ENCODE results near the gene ALG12. TPM values are rescaled to one million over a fixed set of nuclear protein-coding genes. Genes with fewer than 3 reads are reported as not detected.

The ALG12 gene
- total and polyA plus RNA-seq, 2 experiments from 2014 or later, result 21.9 to 24.4 TPM

GRCh38 chr22:49883294-49883640, 35.0 kb downstream of the ALG12 start:
- H3K4me2 ChIP-seq (ENCODE audit: unreplicated experiment), result no peak overlapping the region
- in situ Hi-C loops (cut with MboI), result no loop called here
- peaks cover 8% of the 10 kb centered on the region; the same call in 1 of the 2 replicates for H4K20me1 ChIP-seq (ENCODE audit: insufficient read depth)
- H3K4me3 ChIP-seq, result no peak overlapping the region
- H3K79me2 ChIP-seq (ENCODE audit: insufficient read depth), result peaks cover 96% of the 10 kb centered on the region
- H3K9ac ChIP-seq, result no peak overlapping the region
- no peaks in the 10 kb centered on the region for H3K27me3 ChIP-seq (replicated peaks; ENCODE audit: insufficient read depth)
- H2AFZ ChIP-seq, result no peak overlapping the region
- H3K36me3 ChIP-seq (ENCODE audit: low read depth), result peaks cover 21% of the 10 kb centered on the region; the same call in 1 of the 2 replicates
- H3K4me1 ChIP-seq (ENCODE audit: insufficient read depth), result no peaks in the 10 kb centered on the region
- no peaks in the 10 kb centered on the region for H3K9me2 ChIP-seq (ENCODE audit: insufficient read depth)
- no peaks in the 10 kb centered on the region; the same call in 1 of the 2 replicates for H3F3A ChIP-seq (ENCODE audit: insufficient read depth)
- TF ChIP-seq EZH2 (IDR thresholded peaks at IDR 0.05; ENCODE audit: insufficient read depth, poor library complexity, severe bottlenecking), result no peak
- no peak for TF ChIP-seq EZH2phosphoT487 (IDR thresholded peaks at IDR 0.05; ENCODE audit: insufficient read depth, low read depth)
- no peaks in the 10 kb centered on the region for H3K9me3 ChIP-seq (ENCODE audit: low read depth)
- H3K27ac ChIP-seq, result no peak overlapping the region
- WGBS, 2 experiments (ENCODE audit: low coverage in 1 of 2, low lambda C conversion rate in 2 of 2, missing lambda C conversion rate in 2 of 2), result 85 to 90% methylated on average over 4 of the region's 4 CpGs
- DNase-seq, result peak; percentile 43

GRCh38 chr22:49882519-49883293, 35.5 kb downstream of the ALG12 start:
- no peaks in the 10 kb centered on the region for H3K9me3 ChIP-seq (ENCODE audit: low read depth)
- H3K9me2 ChIP-seq (ENCODE audit: insufficient read depth), result no peaks in the 10 kb centered on the region
- 87 to 91% methylated on average over 20 to 21 of the region's 21 CpGs for WGBS, 2 experiments (ENCODE audit: low coverage in 1 of 2, low lambda C conversion rate in 2 of 2, missing lambda C conversion rate in 2 of 2)
- H3K27ac ChIP-seq, result no peak overlapping the region
- H3K79me2 ChIP-seq (ENCODE audit: insufficient read depth), result peaks cover 96% of the 10 kb centered on the region
- H4K20me1 ChIP-seq (ENCODE audit: insufficient read depth), result peaks cover 8% of the 10 kb centered on the region; the same call in 1 of the 2 replicates
- H3F3A ChIP-seq (ENCODE audit: insufficient read depth), result no peaks in the 10 kb centered on the region; the same call in 1 of the 2 replicates
- no peak for DNase-seq
- no peak overlapping the region for H3K4me3 ChIP-seq
- peaks cover 21% of the 10 kb centered on the region; the same call in 1 of the 2 replicates for H3K36me3 ChIP-seq (ENCODE audit: low read depth)
- H3K9ac ChIP-seq, result no peak overlapping the region
- TF ChIP-seq EZH2 (IDR thresholded peaks at IDR 0.05; ENCODE audit: insufficient read depth, poor library complexity, severe bottlenecking) (no peak), EZH2phosphoT487 (IDR thresholded peaks at IDR 0.05; ENCODE audit: insufficient read depth, low read depth) (no peak)
- no peaks in the 10 kb centered on the region for H3K27me3 ChIP-seq (replicated peaks; ENCODE audit: insufficient read depth)
- H3K4me2 ChIP-seq (ENCODE audit: unreplicated experiment), result no peak overlapping the region
- no peaks in the 10 kb centered on the region for H3K4me1 ChIP-seq (ENCODE audit: insufficient read depth)
- H2AFZ ChIP-seq, result no peak overlapping the region
- in situ Hi-C loops (cut with MboI), result no loop called here

GRCh38 chr22:49881856-49882255, 36.4 kb downstream of the ALG12 start:
- in situ Hi-C loops (cut with MboI), result no loop called here
- Histone ChIP-seq H3K27ac (no peak overlapping the region), H2AFZ (no peak overlapping the region), H3K4me3 (no peak overlapping the region), H3F3A (ENCODE audit: insufficient read depth) (no peaks in the 10 kb centered on the region; the same call in 1 of the 2 replicates), H3K27me3 (replicated peaks; ENCODE audit: insufficient read depth) (no peaks in the 10 kb centered on the region), H3K4me2 (ENCODE audit: unreplicated experiment) (no peak overlapping the region), H3K36me3 (ENCODE audit: low read depth) (peaks cover 16% of the 10 kb centered on the region; the same call in 1 of the 2 replicates), H3K79me2 (ENCODE audit: insufficient read depth) (peaks cover 97% of the 10 kb centered on the region), H4K20me1 (ENCODE audit: insufficient read depth) (peaks cover 8% of the 10 kb centered on the region; the same call in 1 of the 2 replicates), H3K4me1 (ENCODE audit: insufficient read depth) (no peaks in the 10 kb centered on the region), H3K9me3 (ENCODE audit: low read depth) (no peaks in the 10 kb centered on the region), H3K9ac (no peak overlapping the region), H3K9me2 (ENCODE audit: insufficient read depth) (no peaks in the 10 kb centered on the region)
- WGBS, 2 experiments (ENCODE audit: low coverage in 1 of 2, low lambda C conversion rate in 2 of 2, missing lambda C conversion rate in 2 of 2), result 96 to 98% methylated on average over 2 of the region's 2 CpGs
- no peak for DNase-seq
- no peak for TF ChIP-seq EZH2 (IDR thresholded peaks at IDR 0.05; ENCODE audit: insufficient read depth, poor library complexity, severe bottlenecking)
- TF ChIP-seq EZH2phosphoT487 (IDR thresholded peaks at IDR 0.05; ENCODE audit: insufficient read depth, low read depth), result no peak

- Histone ChIP-seq H3K4me1 (ENCODE audit: insufficient read depth) (no peaks in the 10 kb centered on the region), H3K4me3 (no peak overlapping the region), H3K27ac (no peak overlapping the region), H3K36me3 (ENCODE audit: low read depth) (peaks cover 14% of the 10 kb centered on the region; the same call in 1 of the 2 replicates), H3F3A (ENCODE audit: insufficient read depth) (no peaks in the 10 kb centered on the region; the same call in 1 of the 2 replicates), H3K9me2 (ENCODE audit: insufficient read depth) (no peaks in the 10 kb centered on the region), H3K4me2 (ENCODE audit: unreplicated experiment) (no peak overlapping the region), H3K9ac (no peak overlapping the region), H3K79me2 (ENCODE audit: insufficient read depth) (peaks cover 98% of the 10 kb centered on the region), H4K20me1 (ENCODE audit: insufficient read depth) (peaks cover 8% of the 10 kb centered on the region; the same call in 1 of the 2 replicates), H2AFZ (no peak overlapping the region), H3K27me3 (replicated peaks; ENCODE audit: insufficient read depth) (no peaks in the 10 kb centered on the region), H3K9me3 (ENCODE audit: low read depth) (no peaks in the 10 kb centered on the region)
- in situ Hi-C loops (cut with MboI), result no loop called here
- WGBS, 2 experiments (ENCODE audit: low coverage in 1 of 2, low lambda C conversion rate in 2 of 2, missing lambda C conversion rate in 2 of 2), result 88 to 92% methylated on average over 11 to 20 of the region's 20 CpGs
- TF ChIP-seq EZH2phosphoT487 (IDR thresholded peaks at IDR 0.05; ENCODE audit: insufficient read depth, low read depth), result no peak
- no peak for TF ChIP-seq EZH2 (IDR thresholded peaks at IDR 0.05; ENCODE audit: insufficient read depth, poor library complexity, severe bottlenecking)
- no peak for DNase-seq
Measured at GRCh38 chr22:49880281-49880680, 38.0 kb downstream of the ALG12 start.

Measured in GM23248 (cell line).